Glutamatergic neuron (in vitro differentiated cells): ENCODE data around the gene TRMT44. TPM values are rescaled to one million over a fixed set of nuclear protein-coding genes. Genes with fewer than 3 reads are reported as not detected.
A peak's percentile ranks its signal among the peaks of the same experiment; 100 is the strongest.

Source experiments
- DNase-seq: peaks from one replicate; pipeline ENCODE4 v3.0.0; 2022
- H3K27ac Mint-ChIP-seq: one replicate; pipeline ENCODE4 v1.8.0; 2020; ENCODE audit warnings: mild to moderate bottlenecking, mixed read lengths, inconsistent platforms; ENCODE audit not compliant: unreplicated experiment
- H3K27me3 Mint-ChIP-seq: one replicate; pipeline ENCODE4 v1.8.0; 2020; ENCODE audit warnings: mild to moderate bottlenecking, moderate library complexity, mixed read lengths, inconsistent platforms; ENCODE audit not compliant: unreplicated experiment
- H3K36me3 Mint-ChIP-seq: one replicate; pipeline ENCODE4 v1.8.0; 2020; ENCODE audit warnings: mild to moderate bottlenecking, mixed read lengths, inconsistent platforms; ENCODE audit not compliant: unreplicated experiment
- H3K4me1 Mint-ChIP-seq: one replicate; pipeline ENCODE4 v1.8.0; 2020; ENCODE audit warnings: mild to moderate bottlenecking, low read depth, mixed read lengths, inconsistent platforms; ENCODE audit not compliant: unreplicated experiment
- H3K4me3 Mint-ChIP-seq: one replicate; pipeline ENCODE4 v1.8.0; 2020; ENCODE audit warnings: mild to moderate bottlenecking, mixed read lengths, inconsistent platforms; ENCODE audit not compliant: unreplicated experiment
- H3K9me3 Mint-ChIP-seq: one replicate; pipeline ENCODE4 v1.8.0; 2020; ENCODE audit warnings: mild to moderate bottlenecking, moderate library complexity, mixed read lengths, inconsistent platforms; ENCODE audit not compliant: unreplicated experiment
- CTCF ChIP-seq: fragments of 200-600 bp; sonication (generic); IDR thresholded peaks from one replicate; pipeline ENCODE4 v1.5.0; 2021; ENCODE audit not compliant: partially characterized antibody, unreplicated experiment
- total RNA-seq: library from RNA; stranded (reverse); fragmentation: NEBNext Ultra II Directional; extraction: Animal tissue kit (Norgen Biotek cat#: 25700); gene quantifications from one replicate; pipeline ENCODE4 v1.2.1, GENCODE V29; 2021; ENCODE audit not compliant: unreplicated experiment

The TRMT44 gene
- total RNA-seq, 1 donor from 2014 or later = 23.3 TPM

GRCh38 chr4:8427262-8427661 is 13.3 kb upstream of the TRMT44 start:
- Mint-ChIP-seq H3K4me3 (peak overlapping the region; percentile 92), H3K27me3 (peaks cover 5% of the 10 kb centered on the region), H3K9me3 (peaks cover 11% of the 10 kb centered on the region), H3K36me3 (peaks cover 4% of the 10 kb centered on the region), H3K27ac (peak overlapping the region; percentile 28), H3K4me1 (peaks cover 5% of the 10 kb centered on the region)
- no peak for TF ChIP-seq CTCF
- no peak for DNase-seq

GRCh38 chr4:8427761-8428287 is 12.8 kb upstream of the TRMT44 start:
- DNase-seq = no peak
- H3K27me3 Mint-ChIP-seq = peaks cover 5% of the 10 kb centered on the region
- peaks cover 11% of the 10 kb centered on the region for H3K9me3 Mint-ChIP-seq
- peaks cover 4% of the 10 kb centered on the region for H3K36me3 Mint-ChIP-seq
- peak overlapping the region; percentile 92 for H3K4me3 Mint-ChIP-seq
- peaks cover 5% of the 10 kb centered on the region for H3K4me1 Mint-ChIP-seq
- peak overlapping the region; percentile 93 for H3K27ac Mint-ChIP-seq
- no peak for TF ChIP-seq CTCF

GRCh38 chr4:8428288-8429097 is 12.1 kb upstream of the TRMT44 start:
- peak; percentile 54 for TF ChIP-seq CTCF
- peak; percentile 97 for DNase-seq
- Mint-ChIP-seq H3K27ac (peak overlapping the region; percentile 93), H3K4me1 (peaks cover 5% of the 10 kb centered on the region), H3K4me3 (peak overlapping the region; percentile 92), H3K36me3 (peaks cover 4% of the 10 kb centered on the region), H3K9me3 (peaks cover 11% of the 10 kb centered on the region), H3K27me3 (peaks cover 5% of the 10 kb centered on the region)

- H3K27me3 Mint-ChIP-seq = peaks cover 5% of the 10 kb centered on the region
- no peak for TF ChIP-seq CTCF
- H3K9me3 Mint-ChIP-seq = peaks cover 6% of the 10 kb centered on the region
- H3K4me1 Mint-ChIP-seq = peaks cover 7% of the 10 kb centered on the region
- no peak overlapping the region for H3K4me3 Mint-ChIP-seq
- H3K27ac Mint-ChIP-seq = no peak overlapping the region
- DNase-seq = no peak
- peaks cover 4% of the 10 kb centered on the region for H3K36me3 Mint-ChIP-seq
Measured at GRCh38 chr4:8431553-8431952, 9.0 kb upstream of the TRMT44 start.

GRCh38 chr4:8433136-8433535 is 7.4 kb upstream of the TRMT44 start:
- Mint-ChIP-seq H3K9me3 (peaks cover 5% of the 10 kb centered on the region), H3K36me3 (peaks cover 4% of the 10 kb centered on the region), H3K4me3 (no peak overlapping the region)

More at GRCh38 chr4:8433136-8433535, 7.4 kb upstream of the TRMT44 start:
- no peak for DNase-seq
- TF ChIP-seq CTCF = no peak
- Mint-ChIP-seq H3K4me1 (peaks cover 8% of the 10 kb centered on the region), H3K27ac (no peak overlapping the region), H3K27me3 (peaks cover 4% of the 10 kb centered on the region)
